ENCODE measurements around the gene KDM6B.

DNA sequence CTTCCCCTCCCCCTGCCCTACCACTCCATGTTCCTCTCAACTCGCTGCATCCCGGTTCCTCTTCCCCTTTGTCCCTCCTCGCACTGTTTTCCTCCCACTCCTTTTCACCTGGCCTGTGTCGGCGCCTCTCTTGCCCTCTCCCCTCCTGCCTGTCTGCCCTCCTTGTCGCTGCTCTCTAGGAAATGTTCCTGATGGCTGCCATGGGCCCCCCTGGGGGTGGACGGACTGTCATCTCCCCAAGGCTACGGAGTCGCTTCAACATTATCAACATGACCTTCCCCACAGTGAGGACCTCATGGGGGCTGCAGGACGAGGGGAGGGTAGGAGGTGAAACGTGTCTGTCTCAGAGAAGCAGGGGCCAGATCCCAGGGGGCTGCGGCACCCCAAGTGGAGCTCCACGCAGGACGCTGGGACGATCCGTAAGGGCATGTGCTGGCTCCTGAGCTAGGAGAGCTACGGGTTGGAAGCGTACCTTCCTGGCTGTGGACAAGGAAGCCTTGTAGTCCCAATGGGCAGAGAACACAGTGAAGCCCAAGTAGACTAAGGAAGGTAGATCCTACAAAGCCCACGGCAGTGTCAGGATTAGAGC lies 39.8 kb upstream of the KDM6B start:
- TF ChIP-seq, protein P1, sequence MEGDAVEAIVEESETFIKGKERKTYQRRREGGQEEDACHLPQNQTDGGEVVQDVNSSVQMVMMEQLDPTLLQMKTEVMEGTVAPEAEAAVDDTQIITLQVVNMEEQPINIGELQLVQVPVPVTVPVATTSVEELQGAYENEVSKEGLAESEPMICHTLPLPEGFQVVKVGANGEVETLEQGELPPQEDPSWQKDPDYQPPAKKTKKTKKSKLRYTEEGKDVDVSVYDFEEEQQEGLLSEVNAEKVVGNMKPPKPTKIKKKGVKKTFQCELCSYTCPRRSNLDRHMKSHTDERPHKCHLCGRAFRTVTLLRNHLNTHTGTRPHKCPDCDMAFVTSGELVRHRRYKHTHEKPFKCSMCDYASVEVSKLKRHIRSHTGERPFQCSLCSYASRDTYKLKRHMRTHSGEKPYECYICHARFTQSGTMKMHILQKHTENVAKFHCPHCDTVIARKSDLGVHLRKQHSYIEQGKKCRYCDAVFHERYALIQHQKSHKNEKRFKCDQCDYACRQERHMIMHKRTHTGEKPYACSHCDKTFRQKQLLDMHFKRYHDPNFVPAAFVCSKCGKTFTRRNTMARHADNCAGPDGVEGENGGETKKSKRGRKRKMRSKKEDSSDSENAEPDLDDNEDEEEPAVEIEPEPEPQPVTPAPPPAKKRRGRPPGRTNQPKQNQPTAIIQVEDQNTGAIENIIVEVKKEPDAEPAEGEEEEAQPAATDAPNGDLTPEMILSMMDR (IDR thresholded peaks at IDR 0.05), result no peak
- TF ChIP-seq POLR2A (IDR thresholded peaks at IDR 0.05), result no peak
